ENCODE results near the gene MEF2D. TPM values are rescaled to one million over a fixed set of nuclear protein-coding genes. Genes with fewer than 3 reads are reported as not detected.
A peak's percentile ranks its signal among the peaks of the same experiment; 100 is the strongest.

Gene MEF2D
- total RNA-seq, 4 donors from 2014 or later, result 61.7 to 73.5 (median 67.1) TPM

GRCh38 chr1:156477526-156478249 is 22.9 kb downstream of the MEF2D start:
- no peak for DNase-seq (ENCODE audit: low spot score in 2 of 2)
- Histone ChIP-seq H3K27ac (peak overlapping the region; percentile 83), H3K9me3 (no peaks in the 10 kb centered on the region), H3K4me3 (no peak overlapping the region), H3K36me3 (peaks cover 97% of the 10 kb centered on the region), H3K27me3 (no peaks in the 10 kb centered on the region), H3K4me1 (peaks cover 59% of the 10 kb centered on the region)
- WGBS, result 45% methylated on average over 3 of the region's 3 CpGs
- TF ChIP-seq CTCF (IDR thresholded peaks at IDR 0.05) (no peak), POLR2AphosphoS5 (IDR thresholded peaks at IDR 0.05) (no peak), POLR2A (IDR thresholded peaks at IDR 0.05) (no peak)

GRCh38 chr1:156476501-156477298 is 23.9 kb downstream of the MEF2D start:
- Histone ChIP-seq H3K9me3 (no peaks in the 10 kb centered on the region), H3K27ac (peak overlapping the region; percentile 83), H3K36me3 (peaks cover 97% of the 10 kb centered on the region), H3K4me3 (no peak overlapping the region), H3K4me1 (peaks cover 66% of the 10 kb centered on the region), H3K27me3 (no peaks in the 10 kb centered on the region)
- no peak for DNase-seq (ENCODE audit: low spot score in 2 of 2)
- WGBS, result 29% methylated on average over 6 of the region's 8 CpGs
- TF ChIP-seq POLR2A (IDR thresholded peaks at IDR 0.05) (no peak), EP300 (IDR thresholded peaks at IDR 0.05) (no peak)

DNA sequence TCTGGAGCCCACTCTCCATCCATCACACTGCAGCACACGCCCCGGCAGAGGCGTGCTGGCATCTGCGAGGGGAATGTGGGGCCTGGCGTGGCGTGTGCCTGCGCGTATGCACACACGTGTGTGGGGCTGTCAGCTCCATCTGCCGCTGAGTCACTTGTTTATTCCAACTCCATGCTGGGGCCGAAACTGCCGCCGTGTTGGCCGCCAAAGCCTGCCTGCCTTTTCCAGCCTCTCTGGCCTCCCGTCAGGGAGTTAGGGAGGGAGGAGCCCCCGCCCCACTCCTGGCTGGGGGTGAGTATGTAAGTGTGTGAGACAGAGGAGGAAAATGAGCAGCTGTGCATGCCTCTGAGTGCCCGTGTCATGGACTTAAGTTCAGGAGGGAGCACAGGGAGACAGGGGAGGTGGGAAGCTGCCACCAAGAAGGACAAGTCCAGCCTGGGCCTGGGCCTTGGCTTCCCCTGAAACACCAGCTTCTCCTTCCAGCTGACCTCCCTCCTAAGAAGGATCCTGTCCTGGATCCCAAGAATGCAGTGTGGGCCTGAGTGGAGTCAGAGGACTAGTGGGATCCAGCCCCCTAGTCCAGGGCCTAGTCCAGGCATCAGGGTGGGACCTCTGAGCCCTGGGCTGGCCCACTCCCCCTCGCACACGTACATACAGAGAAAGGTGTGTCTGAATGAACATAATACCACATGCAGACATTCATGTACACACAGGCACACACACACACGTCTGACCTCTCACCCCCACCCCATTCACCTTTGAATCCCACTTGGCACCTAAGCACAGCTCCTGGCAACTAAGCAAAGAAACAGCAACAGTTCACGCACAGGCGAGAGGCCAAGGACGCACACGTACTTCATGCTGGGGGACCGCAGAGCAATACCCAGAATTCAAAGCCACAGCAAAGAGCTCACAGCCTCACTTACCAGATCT is 24.7 kb downstream of the MEF2D start:
- 52% methylated on average over 9 of the region's 25 CpGs for WGBS
- H3K9me3 ChIP-seq, result no peaks in the 10 kb centered on the region
- DNase-seq (ENCODE audit: low spot score in 2 of 2), result peak; percentile 88 to 94
- peak overlapping the region; percentile 83 for H3K27ac ChIP-seq
- peaks cover 97% of the 10 kb centered on the region for H3K36me3 ChIP-seq
- H3K4me1 ChIP-seq, result peaks cover 66% of the 10 kb centered on the region
- no peak overlapping the region for H3K4me3 ChIP-seq
- no peaks in the 10 kb centered on the region for H3K27me3 ChIP-seq
- TF ChIP-seq POLR2AphosphoS5 (IDR thresholded peaks at IDR 0.05) (peak in 2 of 3 donors; percentile 46 to 83), POLR2A (IDR thresholded peaks at IDR 0.05) (no peak), EP300 (IDR thresholded peaks at IDR 0.05) (peak; percentile 76), CTCF (IDR thresholded peaks at IDR 0.05) (no peak)

DNA sequence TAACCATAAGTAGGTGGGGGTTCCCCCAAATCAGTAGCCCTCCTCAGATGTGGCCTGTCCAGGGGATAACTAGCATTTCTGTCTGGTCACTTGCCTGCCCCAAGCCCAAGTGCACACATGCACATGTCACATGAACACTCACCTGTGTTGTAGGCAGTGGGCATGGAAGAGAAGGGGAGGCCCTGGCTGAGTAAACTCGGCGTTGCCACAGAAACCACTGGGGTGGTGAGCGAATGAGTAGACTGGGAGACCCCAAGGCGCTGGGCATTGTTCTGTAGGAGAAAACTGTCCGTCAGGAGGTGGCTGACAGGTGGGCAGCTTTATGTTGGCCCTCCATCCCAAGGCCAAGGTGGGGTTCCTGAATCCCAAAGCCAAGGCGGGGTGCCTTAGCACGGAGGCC is 25.6 kb downstream of the MEF2D start:
- Histone ChIP-seq H3K4me3 (no peak overlapping the region), H3K4me1 (peaks cover 58% of the 10 kb centered on the region), H3K36me3 (peaks cover 97% of the 10 kb centered on the region), H3K9me3 (no peaks in the 10 kb centered on the region), H3K27me3 (no peaks in the 10 kb centered on the region), H3K27ac (peak overlapping the region; percentile 40)
- 86% methylated on average over 7 of the region's 7 CpGs for WGBS
- TF ChIP-seq EP300 (IDR thresholded peaks at IDR 0.05), result no peak
- no peak for TF ChIP-seq CTCF (IDR thresholded peaks at IDR 0.05)
- no peak for TF ChIP-seq POLR2A (IDR thresholded peaks at IDR 0.05)
- TF ChIP-seq POLR2AphosphoS5 (IDR thresholded peaks at IDR 0.05), result no peak
- no peak for DNase-seq (ENCODE audit: low spot score in 2 of 2)

Data from suprapubic skin (tissue), 4 donors.